GM19467 (cell line): Measurements from ENCODE around the gene AKAP1.
A peak's percentile ranks its signal among the peaks of the same experiment; 100 is the strongest.
"Not testable (repeated sequence)": the region's sequence is repeated elsewhere in the genome, so short reads cannot be mapped to it uniquely, and the experiment has no call there.

Source experiments
- ATAC-seq: cut with Tn5 transposase; IDR thresholded peaks from one replicate; pipeline ENCODE4 v1.9.1; 2021; ENCODE audit warnings: mild to moderate bottlenecking, moderate library complexity; ENCODE audit not compliant: unreplicated experiment

The AKAP1 gene

DNA sequence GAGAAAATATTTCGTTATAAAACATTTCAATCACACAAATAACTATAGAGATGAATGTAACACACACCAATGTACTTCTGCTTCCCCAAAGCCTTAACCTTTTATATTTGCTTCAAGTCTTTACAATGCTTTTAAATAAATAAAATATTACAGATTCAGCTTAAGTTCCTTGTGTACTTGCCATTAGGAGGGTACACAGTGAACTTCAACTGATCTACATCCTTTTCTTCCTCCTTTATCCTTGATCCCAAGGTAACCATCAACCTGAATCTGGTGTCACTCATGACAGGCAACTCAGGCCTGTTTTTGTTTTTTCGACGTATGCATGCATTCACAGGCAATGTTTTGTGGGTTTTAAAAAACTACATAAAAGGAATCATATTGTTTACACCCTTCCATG is 9.3 kb upstream of the AKAP1 start:
- ATAC-seq, result no peak

DNA sequence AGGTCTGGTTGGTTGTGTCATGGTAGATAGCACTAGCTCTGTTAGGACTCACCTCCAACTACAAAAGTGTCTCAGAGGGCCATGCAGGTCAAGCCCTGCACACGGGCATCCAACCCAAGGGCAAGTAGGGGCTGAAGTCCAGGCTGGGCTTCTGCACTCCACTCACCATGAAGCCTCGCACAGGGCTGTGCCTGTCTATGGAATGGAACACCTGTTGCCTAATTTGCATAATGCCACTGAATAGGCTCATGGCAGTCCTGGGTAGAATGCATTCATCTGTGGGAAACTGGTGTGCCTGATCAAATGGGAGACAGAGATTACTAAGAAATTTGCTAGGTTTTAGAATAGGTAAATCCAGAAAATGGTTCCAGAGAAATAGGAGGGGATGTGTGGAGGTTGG is 8.0 kb upstream of the AKAP1 start:
- no peak for ATAC-seq

DNA sequence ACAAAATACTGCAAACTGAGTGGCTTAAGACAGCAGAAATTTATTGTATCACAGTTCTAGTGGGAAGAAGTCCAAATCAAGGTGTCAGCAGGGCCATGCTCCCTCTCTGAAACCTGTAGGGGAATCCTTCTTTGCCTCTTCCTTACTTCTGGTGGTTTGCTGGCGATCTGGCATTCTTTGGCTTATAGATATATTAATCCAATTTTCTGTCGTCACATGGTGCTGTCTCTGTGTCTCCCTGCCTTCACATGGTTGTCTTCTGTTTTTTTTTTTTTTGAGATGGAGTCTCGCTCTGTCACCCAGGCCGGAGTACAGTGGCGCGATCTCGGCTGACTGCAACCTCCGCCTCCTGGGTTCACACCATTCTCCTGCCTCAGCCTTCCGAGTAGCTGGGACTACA is 6.8 kb upstream of the AKAP1 start:
- ATAC-seq, result no peak

GRCh38 chr17:57080718-57081117 is 4.3 kb upstream of the AKAP1 start:
- no peak for ATAC-seq

- no peak for ATAC-seq
Observed at GRCh38 chr17:57082441-57082840, 2.6 kb upstream of the AKAP1 start.

GRCh38 chr17:57084361-57084801 is 665 bp upstream of the AKAP1 start:
- ATAC-seq, result peak; percentile 22

DNA sequence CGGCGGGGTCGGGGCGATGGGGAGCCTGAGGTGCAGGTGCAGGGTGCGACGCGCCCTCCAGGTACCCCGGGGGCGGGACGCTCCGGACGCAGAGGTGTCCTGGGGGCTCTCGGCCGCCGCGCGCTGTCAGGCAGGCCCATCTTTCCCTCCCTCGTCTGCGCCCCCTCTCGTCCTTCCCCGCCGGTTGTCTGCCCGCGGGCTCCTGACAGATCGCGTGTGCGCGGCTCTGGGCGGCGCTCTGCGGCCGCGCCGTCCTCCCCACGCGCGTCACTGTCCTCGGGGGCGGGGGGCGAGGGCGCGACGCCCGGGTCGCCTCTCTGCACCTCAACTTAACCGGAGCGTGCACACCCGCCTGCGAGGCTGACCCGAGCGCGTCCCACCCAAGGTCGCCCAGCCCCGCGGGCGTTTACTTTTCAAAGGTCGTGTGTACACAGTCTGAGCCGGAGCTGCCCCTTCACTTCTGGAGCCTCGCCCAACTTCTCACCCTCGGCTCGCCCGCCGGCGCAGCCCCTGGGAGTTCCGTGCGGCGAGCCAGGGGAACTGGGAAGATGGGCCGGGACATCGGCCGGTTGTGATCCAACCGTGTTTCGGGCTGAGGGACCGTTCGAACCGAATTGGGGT is 512 bp downstream of the AKAP1 start:
- peak; percentile 22 for ATAC-seq

DNA sequence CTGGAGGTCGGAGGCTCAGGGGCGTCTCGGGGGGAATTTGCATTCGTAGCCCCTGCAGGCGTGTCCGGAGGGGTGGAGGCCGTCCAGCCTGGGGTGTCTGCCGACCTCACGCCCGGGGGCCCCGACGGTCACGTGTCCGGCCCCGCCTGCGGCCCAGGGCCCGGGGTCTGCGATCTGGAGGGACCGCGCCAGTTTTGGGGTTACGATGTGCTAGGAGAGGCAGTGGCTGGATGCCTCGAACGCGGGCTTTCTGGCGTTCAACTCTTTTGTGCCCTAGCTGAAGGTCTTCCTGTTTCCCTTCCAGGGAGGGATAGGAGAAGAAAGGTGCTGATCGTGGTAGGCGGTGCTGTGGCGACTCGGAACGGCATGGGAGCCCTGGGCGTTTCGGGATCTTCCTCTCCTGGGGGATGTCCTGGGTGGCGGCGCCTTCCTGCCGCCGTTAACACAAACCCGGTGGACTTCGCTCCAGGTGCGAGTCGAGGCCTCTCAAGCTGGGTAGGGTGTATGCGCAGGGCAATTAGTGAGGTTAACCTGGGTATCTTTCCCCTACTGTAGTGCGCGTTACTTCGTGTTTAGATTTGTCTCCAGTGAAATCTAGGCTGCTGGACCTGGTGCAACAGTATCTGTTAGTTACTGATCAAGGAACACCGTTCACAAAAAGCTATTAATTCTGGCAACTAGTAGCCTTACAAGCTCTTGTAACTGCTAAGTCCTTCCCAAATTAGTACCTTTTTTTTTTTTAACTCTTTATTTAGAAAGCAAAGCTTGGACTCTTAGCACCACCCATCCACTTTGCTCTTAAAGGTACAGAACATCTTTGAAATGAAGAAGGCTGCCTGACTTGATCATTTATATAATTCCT is 1.3 kb downstream of the AKAP1 start:
- peak; percentile 1 for ATAC-seq

DNA sequence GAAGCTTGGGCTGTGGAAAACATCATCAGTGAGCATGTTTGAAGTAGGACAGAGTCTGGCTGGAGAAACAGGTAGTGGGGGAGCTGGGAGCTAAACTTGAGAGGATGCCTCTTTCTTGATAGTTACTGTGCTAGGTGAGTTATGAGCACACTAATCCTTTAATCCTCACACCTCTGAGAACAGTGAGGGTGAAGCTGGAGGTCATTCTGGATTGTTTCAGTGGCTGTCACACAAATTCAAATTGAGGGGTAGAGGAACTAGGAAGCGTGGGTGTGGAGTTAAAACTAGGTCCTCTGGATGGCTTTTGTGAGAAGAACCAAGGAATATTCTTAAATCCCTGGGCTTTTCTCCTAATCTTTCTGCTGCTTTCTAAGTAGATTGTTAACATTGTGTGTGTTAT is 3.3 kb downstream of the AKAP1 start:
- ATAC-seq, result no peak

- ATAC-seq, result no peak
Observed at GRCh38 chr17:57089391-57089790, 4.3 kb downstream of the AKAP1 start.

- ATAC-seq, result no peak
Observed at GRCh38 chr17:57090560-57091185, 5.6 kb downstream of the AKAP1 start.

DNA sequence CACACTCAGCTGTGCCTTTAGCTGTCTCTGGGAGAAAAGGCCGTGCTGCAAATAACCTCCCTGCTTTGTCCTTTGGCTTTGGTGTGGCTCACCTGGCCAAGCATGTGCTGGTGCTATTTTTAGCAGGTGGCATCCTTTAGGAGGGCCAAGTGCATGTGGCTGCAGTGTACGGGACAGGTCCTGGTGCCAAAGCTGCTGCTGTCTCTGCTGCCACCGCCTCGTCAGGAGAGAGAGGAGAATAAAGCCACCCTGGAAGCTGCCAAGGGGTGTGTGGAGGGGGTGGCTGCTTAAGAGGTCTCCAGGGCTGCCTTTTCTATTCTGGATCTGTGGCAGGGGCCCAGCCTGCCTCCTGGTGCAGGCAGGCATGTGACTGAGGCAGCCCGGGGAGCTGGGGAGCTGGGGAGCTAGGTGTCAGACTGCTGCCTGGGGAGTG is 6.2 kb downstream of the AKAP1 start:
- ATAC-seq, result no peak

- ATAC-seq, result no peak
Observed at GRCh38 chr17:57092171-57092570, 7.1 kb downstream of the AKAP1 start.

- no peak for ATAC-seq
Observed at GRCh38 chr17:57092779-57093178, 7.7 kb downstream of the AKAP1 start.

DNA sequence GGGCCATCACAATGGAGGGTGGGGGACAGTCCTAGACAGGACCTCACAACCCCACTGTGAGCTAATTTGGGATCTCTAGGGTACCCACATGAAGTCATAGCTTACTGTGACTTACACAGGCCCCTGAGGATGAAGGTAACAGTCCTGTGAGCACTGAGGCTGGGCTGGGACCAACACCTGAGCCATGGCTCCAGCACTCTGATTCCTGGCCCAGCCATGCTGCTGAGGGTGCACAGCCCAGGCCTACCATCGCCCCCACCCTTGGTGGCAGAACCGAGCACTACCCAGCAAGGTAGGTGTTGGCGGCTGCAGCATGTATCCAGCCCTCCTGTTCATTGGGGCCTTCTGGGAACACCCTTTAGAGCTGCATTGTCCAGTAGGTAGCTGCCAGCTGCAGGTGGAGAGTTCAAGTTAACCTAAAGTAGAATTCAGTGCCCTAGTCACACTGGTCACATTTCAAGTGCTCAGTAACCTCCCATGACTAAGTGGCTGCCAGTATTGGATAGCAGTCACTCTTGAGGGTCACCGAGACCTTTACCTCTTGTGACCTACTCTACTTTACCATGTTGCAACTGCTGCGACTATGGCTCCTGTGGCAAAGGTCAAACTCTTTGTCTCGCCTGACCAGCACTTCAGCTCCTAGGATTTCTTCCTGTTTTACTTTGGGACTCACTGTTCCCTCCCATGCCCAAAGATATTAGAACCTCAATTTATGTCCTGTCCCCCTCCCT is 11.6 kb downstream of the AKAP1 start:
- no peak for ATAC-seq

GRCh38 chr17:57097832-57098421 is 12.9 kb downstream of the AKAP1 start:
- no peak for ATAC-seq

DNA sequence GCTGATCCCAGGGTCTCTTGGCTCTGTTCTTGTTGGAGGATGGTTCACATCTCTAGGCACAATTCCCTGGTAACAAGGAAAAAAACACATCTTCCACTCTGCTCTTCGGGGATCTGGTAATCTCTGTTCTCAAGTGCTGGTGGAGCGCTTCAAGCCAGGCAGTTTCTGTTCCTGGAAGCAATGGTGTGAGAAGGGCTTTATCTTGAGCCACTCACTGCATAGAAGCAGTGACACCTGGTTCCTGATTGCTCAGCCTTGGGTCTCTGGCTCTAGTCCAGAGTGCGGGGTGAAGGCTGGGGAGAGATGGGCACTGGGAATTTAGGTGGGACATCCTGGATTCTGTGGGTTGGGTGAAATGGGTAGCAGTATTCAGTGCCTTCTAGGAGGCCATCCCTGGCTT is 14.1 kb downstream of the AKAP1 start:
- ATAC-seq, result peak; percentile 66

- no peak for ATAC-seq
Observed at GRCh38 chr17:57102122-57102521, 17.1 kb downstream of the AKAP1 start.

GRCh38 chr17:57102660-57103059 is 17.6 kb downstream of the AKAP1 start:
- not testable (repeated sequence) for ATAC-seq

- no peak for ATAC-seq
Observed at GRCh38 chr17:57104461-57105175, 19.6 kb downstream of the AKAP1 start.
